Measurements from ENCODE around the gene QSOX2. TPM values are rescaled to one million over a fixed set of nuclear protein-coding genes. Genes with fewer than 3 reads are reported as not detected.
A peak's percentile ranks its signal among the peaks of the same experiment; 100 is the strongest.

Gene QSOX2
- total RNA-seq, 1 donor from 2014 or later = 27.9 TPM

DNA sequence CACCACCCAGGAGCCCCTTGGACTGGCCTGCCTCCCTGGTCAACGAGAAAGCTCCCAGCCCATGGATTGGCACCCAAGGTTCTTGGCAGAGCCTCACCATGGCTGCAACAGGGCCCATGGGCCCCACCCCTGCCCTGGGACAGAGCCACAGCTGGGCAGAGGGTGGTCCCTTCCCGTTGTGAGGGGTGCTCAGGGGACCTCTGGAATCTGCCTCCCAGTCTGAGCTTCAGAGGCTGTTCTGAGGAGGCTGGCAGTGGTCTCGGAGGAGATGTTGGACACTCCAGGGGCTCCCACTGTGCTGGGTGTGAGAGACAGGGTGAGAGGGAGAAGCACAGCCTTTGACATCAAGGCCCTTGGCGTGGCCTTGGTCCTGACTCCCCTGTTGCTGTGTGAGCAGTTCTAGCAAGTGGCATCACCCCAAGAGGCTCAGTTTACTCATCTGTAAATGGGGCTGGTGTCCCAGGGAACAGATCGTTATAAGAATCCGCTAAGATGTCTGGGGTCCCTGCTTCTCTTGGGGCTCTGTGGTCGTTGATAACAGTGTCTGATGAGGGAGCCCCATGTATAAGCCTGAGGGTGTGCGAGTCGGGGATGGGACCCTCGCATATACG is 73.7 kb downstream of the QSOX2 start:
- no peak overlapping the region for H3K4me3 Mint-ChIP-seq
- H3K4me1 Mint-ChIP-seq (ENCODE audit: low read depth) = no peaks in the 10 kb centered on the region
- no peak for DNase-seq (ENCODE audit: low spot score)
- H3K9me3 Mint-ChIP-seq = no peaks in the 10 kb centered on the region
- peaks cover 5% of the 10 kb centered on the region for H3K27me3 Mint-ChIP-seq (ENCODE audit: insufficient read depth)
- no peaks in the 10 kb centered on the region for H3K36me3 Mint-ChIP-seq (ENCODE audit: low read depth)
- intact Hi-C loops (cut with micrococcal nuclease) = loop anchor here (5.0 kb wide), 1 partner anchor 95 kb away; no protein-coding TSS in a partner anchor
- H3K27ac Mint-ChIP-seq = no peak overlapping the region

DNA sequence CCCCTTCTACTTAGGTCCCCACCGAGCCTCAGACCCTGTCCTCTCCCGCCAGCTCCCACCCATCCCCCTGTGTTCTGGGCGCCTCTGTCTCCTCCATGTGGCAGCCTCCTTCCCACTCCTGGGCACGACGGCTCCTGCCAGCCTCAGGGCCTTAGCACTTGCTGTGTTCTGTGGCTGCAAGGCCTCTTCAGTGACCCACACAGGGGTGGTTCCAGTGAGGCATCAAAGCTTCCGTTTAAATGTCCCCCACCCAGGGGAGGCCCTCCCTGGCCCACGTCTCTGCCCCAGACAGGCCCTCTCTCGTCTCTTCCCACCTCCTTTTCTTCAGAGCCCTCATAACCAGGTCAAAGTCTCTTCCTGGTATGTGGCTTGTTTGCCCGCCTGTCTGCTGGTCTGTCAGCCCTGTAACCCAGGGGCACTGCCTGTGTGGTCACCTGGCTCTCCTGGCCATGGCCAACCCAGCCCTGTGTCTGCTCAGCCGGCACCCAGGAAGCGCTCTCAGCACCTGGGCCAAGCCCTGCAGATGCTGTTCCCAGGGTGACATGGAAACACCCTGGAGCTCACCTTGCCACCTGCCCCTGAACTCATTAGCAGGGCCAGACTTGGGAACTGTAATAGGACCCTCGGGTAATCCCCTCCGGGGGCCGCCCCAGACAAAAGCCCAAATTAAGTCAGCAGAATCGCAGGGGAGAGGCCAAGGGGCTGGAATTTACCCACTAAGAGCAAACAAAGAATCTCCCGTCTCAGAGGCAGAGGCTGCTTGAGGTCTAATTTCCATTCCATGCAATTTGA is 74.4 kb downstream of the QSOX2 start:
- Mint-ChIP-seq H3K36me3 (ENCODE audit: low read depth) (no peaks in the 10 kb centered on the region), H3K4me1 (ENCODE audit: low read depth) (no peaks in the 10 kb centered on the region), H3K27me3 (ENCODE audit: insufficient read depth) (peaks cover 8% of the 10 kb centered on the region)

DNA sequence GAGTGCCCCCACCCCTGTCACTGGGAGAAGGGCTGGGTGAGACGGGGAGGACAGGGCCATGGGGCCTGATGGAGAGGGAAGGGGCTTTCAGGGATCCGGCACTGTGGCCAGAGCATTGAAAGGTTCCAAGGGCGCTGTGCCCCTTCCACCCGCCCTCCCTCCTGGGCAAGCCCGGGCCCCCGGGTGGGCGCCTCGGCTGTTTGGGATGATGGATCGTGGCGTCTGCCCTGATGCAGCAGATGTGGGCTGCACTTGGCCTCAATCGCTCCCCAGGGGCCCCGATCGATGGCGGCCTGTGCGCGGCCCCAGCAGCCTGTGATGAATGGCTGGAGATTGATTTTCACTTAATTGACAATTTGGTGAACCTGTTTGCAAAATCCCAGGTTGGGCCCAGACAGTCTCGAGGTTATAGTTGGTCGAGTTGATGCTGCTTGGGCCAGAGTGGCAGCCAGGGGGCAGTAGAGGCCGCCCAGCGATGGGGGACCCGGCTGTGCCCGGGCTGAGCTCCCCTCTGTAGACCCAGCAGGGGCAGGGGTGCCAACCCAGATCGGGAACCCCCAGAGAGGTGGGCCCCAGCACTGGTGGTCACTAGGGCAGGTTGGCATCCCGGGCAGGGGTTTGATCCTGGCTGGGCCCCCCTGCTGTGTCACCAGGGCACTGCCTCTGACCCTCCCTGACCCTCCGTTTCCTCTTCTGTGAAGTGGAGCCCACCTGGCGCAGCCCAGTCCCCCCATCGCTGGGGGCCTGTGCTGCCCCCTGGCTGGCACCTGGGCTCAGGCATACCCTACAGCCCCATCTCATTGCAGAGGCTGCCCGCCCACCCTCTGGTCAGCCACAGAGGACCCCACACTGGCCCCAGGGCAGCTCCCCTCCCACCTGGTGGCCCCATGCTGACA is 75.4 kb downstream of the QSOX2 start:
- Mint-ChIP-seq H3K27me3 (ENCODE audit: insufficient read depth) (peaks cover 8% of the 10 kb centered on the region), H3K4me1 (ENCODE audit: low read depth) (no peaks in the 10 kb centered on the region), H3K36me3 (ENCODE audit: low read depth) (no peaks in the 10 kb centered on the region), H3K9me3 (no peaks in the 10 kb centered on the region), H3K4me3 (no peak overlapping the region), H3K27ac (no peak overlapping the region)
- intact Hi-C loops (cut with micrococcal nuclease) = loop anchor here (5.0 kb wide), 1 partner anchor 97 kb away; no protein-coding TSS in a partner anchor
- DNase-seq (ENCODE audit: low spot score) = peak; percentile 24

More for the DNA sequence above, 74.4 kb downstream of the QSOX2 start:
- intact Hi-C loops (cut with micrococcal nuclease) = loop anchor here (5.0 kb wide), 1 partner anchor 96 kb away; no protein-coding TSS in a partner anchor
- H3K4me3 Mint-ChIP-seq = no peak overlapping the region
- no peak for DNase-seq (ENCODE audit: low spot score)
- H3K27ac Mint-ChIP-seq = no peak overlapping the region
- H3K9me3 Mint-ChIP-seq = no peaks in the 10 kb centered on the region

DNA sequence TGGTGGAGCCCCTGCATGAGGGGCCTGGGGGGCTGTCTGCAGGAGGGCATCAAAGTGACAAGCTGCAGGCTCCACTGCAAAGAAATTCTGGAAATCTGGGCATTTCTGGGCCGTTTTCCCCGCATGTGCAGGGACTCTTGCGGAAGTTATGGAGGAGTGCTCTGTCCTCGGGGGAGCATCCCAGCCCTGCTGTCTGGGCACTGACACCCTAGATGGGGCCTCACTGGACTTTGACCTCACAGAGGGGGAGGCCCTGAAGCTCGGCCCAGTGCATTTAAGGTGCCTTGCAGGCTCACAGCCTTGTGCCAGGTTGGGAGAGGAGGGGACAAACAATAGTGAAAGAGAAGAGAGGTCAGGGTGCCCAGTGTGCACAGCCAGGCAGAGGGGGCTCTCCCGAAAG is 76.1 kb downstream of the QSOX2 start:
- Mint-ChIP-seq H3K4me3 (no peak overlapping the region), H3K9me3 (no peaks in the 10 kb centered on the region)
- intact Hi-C loops (cut with micrococcal nuclease) = no loop called here

DNA sequence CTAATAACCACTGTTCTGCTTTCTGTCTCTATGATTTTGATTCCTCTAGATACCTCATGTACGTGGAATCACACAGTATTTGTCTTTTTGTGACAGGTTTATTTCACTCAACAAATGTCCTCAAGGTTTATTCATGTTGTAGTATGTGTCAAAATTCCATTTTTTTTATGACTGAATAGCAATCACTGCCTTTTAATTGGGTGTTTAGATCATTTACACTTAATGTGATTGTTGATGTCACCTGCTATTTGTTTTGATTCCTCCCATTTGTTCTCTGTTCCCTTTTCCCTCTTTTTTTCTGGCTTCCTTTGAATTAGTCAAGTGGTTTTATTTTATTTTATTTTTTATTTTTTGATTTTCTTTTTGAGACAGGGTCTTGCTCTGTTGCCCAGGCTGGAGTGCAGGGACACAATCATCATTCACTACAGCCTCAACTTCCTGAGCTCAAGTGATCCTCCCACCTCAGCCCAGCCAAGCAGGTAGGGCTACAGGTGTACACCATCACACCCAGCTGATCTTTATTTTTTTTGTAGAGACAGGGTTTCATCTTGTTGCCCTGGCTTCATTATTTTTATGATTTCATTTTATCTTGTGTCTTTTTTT is 82.3 kb downstream of the QSOX2 start:
- Mint-ChIP-seq H3K36me3 (ENCODE audit: low read depth) (no peaks in the 10 kb centered on the region), H3K4me3 (no peak overlapping the region), H3K9me3 (no peaks in the 10 kb centered on the region), H3K27me3 (ENCODE audit: insufficient read depth) (peaks cover 4% of the 10 kb centered on the region), H3K4me1 (ENCODE audit: low read depth) (no peaks in the 10 kb centered on the region), H3K27ac (no peak overlapping the region)
- intact Hi-C loops (cut with micrococcal nuclease) = no loop called here
- no peak for DNase-seq (ENCODE audit: low spot score)

More for the DNA sequence above, 76.1 kb downstream of the QSOX2 start:
- H3K27ac Mint-ChIP-seq = no peak overlapping the region
- no peaks in the 10 kb centered on the region for H3K4me1 Mint-ChIP-seq (ENCODE audit: low read depth)
- H3K27me3 Mint-ChIP-seq (ENCODE audit: insufficient read depth) = peaks cover 8% of the 10 kb centered on the region
- no peak for DNase-seq (ENCODE audit: low spot score)
- H3K36me3 Mint-ChIP-seq (ENCODE audit: low read depth) = no peaks in the 10 kb centered on the region

DNA sequence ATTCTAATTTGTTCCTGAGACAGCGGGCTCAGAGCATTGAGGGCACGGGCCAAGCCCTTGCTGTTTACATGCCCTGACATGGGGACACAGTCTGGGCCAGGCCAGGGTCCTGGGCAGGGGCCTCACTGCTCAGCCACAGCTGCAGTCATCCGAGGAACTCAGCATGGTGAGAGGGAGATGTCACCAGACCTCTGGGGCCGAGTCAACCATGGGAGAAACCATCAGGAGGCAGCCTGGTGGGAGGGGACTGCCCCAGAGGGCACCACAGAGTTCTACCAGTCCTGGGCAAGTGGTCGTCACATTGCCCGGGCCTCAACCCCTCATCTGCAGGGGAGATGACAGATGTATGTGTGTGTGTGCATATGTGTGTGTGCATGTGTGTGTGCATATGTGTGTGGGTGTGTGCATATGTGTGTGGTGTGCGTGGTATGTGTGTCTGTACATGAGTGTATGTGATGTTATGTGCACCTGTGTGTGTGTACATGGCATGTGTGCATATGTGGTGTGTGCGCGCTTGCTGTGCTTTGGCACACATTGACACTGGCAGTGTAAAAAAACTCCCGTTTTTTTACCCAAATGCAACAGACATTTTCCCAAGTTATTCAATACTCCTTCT is 84.5 kb downstream of the QSOX2 start:
- Mint-ChIP-seq H3K27ac (no peak overlapping the region), H3K9me3 (no peaks in the 10 kb centered on the region), H3K36me3 (ENCODE audit: low read depth) (no peaks in the 10 kb centered on the region), H3K4me1 (ENCODE audit: low read depth) (no peaks in the 10 kb centered on the region), H3K27me3 (ENCODE audit: insufficient read depth) (no peaks in the 10 kb centered on the region), H3K4me3 (no peak overlapping the region)
- no peak for DNase-seq (ENCODE audit: low spot score)
- intact Hi-C loops (cut with micrococcal nuclease) = no loop called here

DNA sequence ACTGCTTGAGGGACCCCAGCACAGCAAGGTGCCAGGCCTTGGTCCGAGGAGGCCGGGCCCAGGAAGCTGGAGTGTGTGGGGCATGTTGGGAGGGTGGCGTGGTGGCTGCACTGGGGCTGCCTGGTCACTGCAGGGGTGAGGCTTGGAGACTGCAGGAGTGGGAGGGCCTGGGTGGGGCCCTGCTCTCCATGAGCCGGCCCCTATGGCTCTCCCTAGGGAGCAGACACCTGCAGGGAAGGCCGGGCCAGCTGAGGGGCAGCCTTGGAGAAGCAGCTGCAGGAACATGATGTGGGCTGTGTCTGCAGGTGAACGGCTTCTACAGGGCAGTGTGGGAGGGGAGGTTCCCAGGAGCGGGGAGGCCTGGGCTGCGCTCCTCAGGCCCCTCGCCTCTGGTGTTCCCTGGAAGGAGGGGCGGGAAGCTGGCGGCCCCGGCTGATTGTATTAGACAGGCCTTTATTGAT is 85.2 kb downstream of the QSOX2 start:
- no peak for DNase-seq (ENCODE audit: low spot score)
- intact Hi-C loops (cut with micrococcal nuclease) = no loop called here
- no peak overlapping the region for H3K4me3 Mint-ChIP-seq
- H3K27ac Mint-ChIP-seq = no peak overlapping the region
- no peaks in the 10 kb centered on the region for H3K36me3 Mint-ChIP-seq (ENCODE audit: low read depth)
- H3K27me3 Mint-ChIP-seq (ENCODE audit: insufficient read depth) = peaks cover 2% of the 10 kb centered on the region
- no peaks in the 10 kb centered on the region for H3K4me1 Mint-ChIP-seq (ENCODE audit: low read depth)
- no peaks in the 10 kb centered on the region for H3K9me3 Mint-ChIP-seq

DNA sequence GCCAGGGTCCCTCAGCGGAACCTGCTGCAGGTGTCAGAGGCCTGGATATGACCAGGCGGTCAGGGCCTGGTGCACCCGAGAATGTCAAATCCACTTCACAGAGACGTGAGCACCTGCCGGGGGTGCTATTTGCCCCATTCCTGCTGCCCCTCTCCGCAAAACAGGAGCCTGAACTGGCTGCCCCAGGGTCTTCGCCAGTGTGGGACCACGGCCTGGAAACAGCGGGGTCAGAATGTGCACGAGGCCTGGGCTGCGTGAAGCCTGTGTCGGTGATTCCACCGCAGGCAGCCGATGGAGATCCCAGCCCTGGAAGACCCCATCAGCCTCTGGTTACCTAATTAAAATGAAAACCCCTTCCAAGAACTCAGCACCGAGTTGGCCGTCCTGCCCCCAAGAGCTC is 85.8 kb downstream of the QSOX2 start:
- H3K9me3 Mint-ChIP-seq = no peaks in the 10 kb centered on the region
- peaks cover 2% of the 10 kb centered on the region for H3K27me3 Mint-ChIP-seq (ENCODE audit: insufficient read depth)
- intact Hi-C loops (cut with micrococcal nuclease) = no loop called here
- no peaks in the 10 kb centered on the region for H3K4me1 Mint-ChIP-seq (ENCODE audit: low read depth)
- no peak for DNase-seq (ENCODE audit: low spot score)
- no peak overlapping the region for H3K27ac Mint-ChIP-seq
- no peak overlapping the region for H3K4me3 Mint-ChIP-seq
- H3K36me3 Mint-ChIP-seq (ENCODE audit: low read depth) = no peaks in the 10 kb centered on the region

DNA sequence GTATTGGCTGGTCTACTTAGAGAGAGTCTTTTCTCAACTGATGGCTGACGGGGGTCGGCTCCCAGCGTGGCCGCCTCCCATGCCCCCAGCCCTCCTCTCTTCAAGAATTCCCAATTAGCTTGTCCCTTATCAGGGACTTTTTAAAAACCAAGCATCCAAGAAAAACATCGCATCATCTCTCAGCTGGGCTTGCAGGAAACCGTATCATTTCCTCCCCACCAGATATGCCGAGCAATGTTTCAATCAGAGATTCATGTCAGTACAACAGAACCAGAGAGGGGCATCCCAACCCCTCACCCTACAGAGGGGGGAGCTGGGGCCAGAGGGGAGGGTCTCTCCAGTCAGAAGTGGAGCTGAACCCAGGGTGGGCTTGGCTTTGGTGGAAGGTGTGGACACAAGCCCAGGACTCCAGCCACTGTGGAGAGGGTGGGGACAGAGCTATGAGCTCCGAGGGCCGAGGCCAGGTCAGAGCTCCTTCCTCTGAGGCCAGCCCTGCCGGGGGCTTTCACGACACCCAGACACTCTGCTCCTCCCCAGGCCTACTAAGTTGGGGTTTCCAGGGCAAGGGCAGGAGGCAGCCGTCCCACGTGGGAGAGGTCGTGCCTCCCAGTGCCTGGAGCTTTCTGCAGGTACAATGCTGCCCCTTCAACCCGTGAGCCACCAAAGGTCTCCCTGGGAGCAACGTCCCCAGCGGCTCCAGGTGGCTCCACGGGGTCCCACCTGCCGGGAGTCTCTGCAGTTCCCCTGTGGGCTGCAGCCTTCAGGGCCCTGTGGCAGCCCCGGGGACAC is 87.9 kb downstream of the QSOX2 start:
- H3K27ac Mint-ChIP-seq = no peak overlapping the region
- no peaks in the 10 kb centered on the region for H3K4me1 Mint-ChIP-seq (ENCODE audit: low read depth)
- H3K27me3 Mint-ChIP-seq (ENCODE audit: insufficient read depth) = peaks cover 2% of the 10 kb centered on the region
- no peak overlapping the region for H3K4me3 Mint-ChIP-seq
- H3K9me3 Mint-ChIP-seq = no peaks in the 10 kb centered on the region
- no peak for DNase-seq (ENCODE audit: low spot score)
- no peaks in the 10 kb centered on the region for H3K36me3 Mint-ChIP-seq (ENCODE audit: low read depth)
- intact Hi-C loops (cut with micrococcal nuclease) = no loop called here
